GM21825 (cell line): ENCODE results near the gene PTPRJ.

Experiments used
- ATAC-seq: cut with Tn5 transposase; IDR thresholded peaks from one replicate; pipeline ENCODE4 v1.9.1; 2021; ENCODE audit warnings: mild to moderate bottlenecking, moderate library complexity; ENCODE audit not compliant: unreplicated experiment

Gene PTPRJ

GRCh38 chr11:48087974-48088681, 107.8 kb downstream of the PTPRJ start:
- ATAC-seq: no peak

- no peak for ATAC-seq
These were observed 108.3 kb downstream of the PTPRJ start for GRCh38 chr11:48088682-48089050.

GRCh38 chr11:48090174-48090573, 109.8 kb downstream of the PTPRJ start:
- no peak for ATAC-seq

GRCh38 chr11:48091426-48092102, 111.2 kb downstream of the PTPRJ start:
- ATAC-seq: no peak

- no peak for ATAC-seq
These were observed 113.0 kb downstream of the PTPRJ start for GRCh38 chr11:48093323-48093722.

- ATAC-seq: no peak
These were observed 113.7 kb downstream of the PTPRJ start for GRCh38 chr11:48093795-48094642.

GRCh38 chr11:48094643-48095339, 114.4 kb downstream of the PTPRJ start:
- ATAC-seq: no peak

GRCh38 chr11:48095779-48096470, 115.6 kb downstream of the PTPRJ start:
- ATAC-seq: no peak

- no peak for ATAC-seq
These were observed 116.5 kb downstream of the PTPRJ start for GRCh38 chr11:48096588-48097525.

GRCh38 chr11:48098024-48098423, 117.7 kb downstream of the PTPRJ start:
- no peak for ATAC-seq

- ATAC-seq: no peak
These were observed 119.6 kb downstream of the PTPRJ start for GRCh38 chr11:48099916-48100446.

- ATAC-seq: no peak
These were observed 120.8 kb downstream of the PTPRJ start for GRCh38 chr11:48101044-48101733.

GRCh38 chr11:48101958-48102357, 121.6 kb downstream of the PTPRJ start:
- no peak for ATAC-seq

- ATAC-seq: no peak
These were observed 123.5 kb downstream of the PTPRJ start for GRCh38 chr11:48103621-48104567.

- ATAC-seq: no peak
These were observed 124.2 kb downstream of the PTPRJ start for GRCh38 chr11:48104568-48104924.

GRCh38 chr11:48105096-48105990, 125.0 kb downstream of the PTPRJ start:
- ATAC-seq: no peak

GRCh38 chr11:48106166-48106565, 125.8 kb downstream of the PTPRJ start:
- ATAC-seq: no peak
